H7 (cell line): Measurements from ENCODE around the gene JAK1. TPM values are rescaled to one million over a fixed set of nuclear protein-coding genes. Genes with fewer than 3 reads are reported as not detected.
"Not testable (repeated sequence)": the region's sequence is repeated elsewhere in the genome, so short reads cannot be mapped to it uniquely, and the experiment has no call there.

Experiments used
- DNase-seq: peaks from one replicate; pipeline ENCODE4 v3.0.0; 2012
- H3K27me3 ChIP-seq: 2 replicates; pipeline ENCODE4 v1.6.0; 2011; ENCODE audit warnings: mild to moderate bottlenecking, low read length; ENCODE audit not compliant: control insufficient read depth, insufficient read depth
- H3K36me3 ChIP-seq: replicated peaks from 2 replicates; pipeline ENCODE4 v1.5.1; 2011; ENCODE audit warnings: low read length; ENCODE audit not compliant: control insufficient read depth, insufficient read depth
- H3K4me3 ChIP-seq: 2 replicates; pipeline ENCODE4 v1.5.1; 2011; ENCODE audit warnings: low read depth, mild to moderate bottlenecking, control low read depth, low read length, moderate library complexity; ENCODE audit not compliant: insufficient read depth
- total RNA-seq: library from RNA; depleted of rRNA; stranded (reverse); fragments of >200 nt; shearing (Covaris generic); gene quantifications from 2 replicates; pipeline ENCODE4 v1.2.3, GENCODE V29; 2014

Gene JAK1
- total RNA-seq, 1 experiment from 2014 or later = 36.7 TPM

DNA sequence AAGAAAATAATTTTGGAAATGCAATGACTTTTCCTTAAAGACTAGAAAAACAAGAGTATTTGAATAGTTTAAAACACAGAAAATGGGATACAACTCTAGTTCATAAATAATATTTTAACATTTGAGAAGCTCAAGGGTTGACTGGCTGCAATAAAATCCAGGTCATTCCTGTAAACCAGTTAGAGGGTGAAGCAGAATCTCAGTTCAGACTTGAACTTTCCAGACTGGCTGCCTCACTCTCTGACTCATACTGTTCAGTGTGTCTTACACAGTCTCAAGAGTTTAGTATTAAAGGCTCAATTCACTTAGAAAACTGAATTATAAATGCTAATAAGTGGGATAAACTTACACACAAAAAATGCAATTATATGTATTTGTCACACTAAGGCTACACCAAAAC, 131.6 kb downstream of the JAK1 start:
- no peak overlapping the region for H3K4me3 ChIP-seq
- DNase-seq = no peak
- H3K36me3 ChIP-seq = peaks cover 6% of the 10 kb centered on the region
- no peaks in the 10 kb centered on the region for H3K27me3 ChIP-seq

DNA sequence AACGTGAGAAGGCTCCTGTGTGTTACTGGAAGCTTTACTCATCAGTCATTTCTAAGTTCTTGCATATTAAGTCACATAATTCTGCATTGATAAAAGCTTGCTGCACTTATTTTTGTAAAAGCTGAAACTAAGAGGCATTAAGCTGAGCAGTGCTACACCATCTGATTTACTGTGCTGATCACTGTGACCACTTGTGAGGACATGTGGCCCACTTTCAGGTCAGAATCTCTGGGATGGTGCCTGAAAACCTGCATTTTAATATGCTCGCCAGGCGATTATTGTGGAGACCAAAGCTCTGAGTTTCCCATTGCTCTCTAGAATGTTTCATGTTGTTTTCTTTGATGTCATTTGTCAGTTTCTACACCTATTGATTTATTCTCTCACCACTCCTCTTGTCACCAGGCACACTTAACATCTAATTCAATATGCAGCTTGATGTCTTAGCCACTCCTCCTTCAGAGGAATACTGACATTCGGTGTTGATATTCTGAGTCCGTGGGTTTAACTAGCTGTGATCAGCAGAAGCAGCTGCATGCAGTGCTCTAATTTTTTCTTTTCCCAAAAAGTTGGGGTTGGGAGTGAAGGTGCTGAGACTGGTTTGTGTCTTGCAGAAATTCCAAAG, 136.2 kb downstream of the JAK1 start:
- no peak for DNase-seq
- Histone ChIP-seq H3K4me3 (no peak overlapping the region), H3K27me3 (no peaks in the 10 kb centered on the region), H3K36me3 (no peaks in the 10 kb centered on the region)

DNA sequence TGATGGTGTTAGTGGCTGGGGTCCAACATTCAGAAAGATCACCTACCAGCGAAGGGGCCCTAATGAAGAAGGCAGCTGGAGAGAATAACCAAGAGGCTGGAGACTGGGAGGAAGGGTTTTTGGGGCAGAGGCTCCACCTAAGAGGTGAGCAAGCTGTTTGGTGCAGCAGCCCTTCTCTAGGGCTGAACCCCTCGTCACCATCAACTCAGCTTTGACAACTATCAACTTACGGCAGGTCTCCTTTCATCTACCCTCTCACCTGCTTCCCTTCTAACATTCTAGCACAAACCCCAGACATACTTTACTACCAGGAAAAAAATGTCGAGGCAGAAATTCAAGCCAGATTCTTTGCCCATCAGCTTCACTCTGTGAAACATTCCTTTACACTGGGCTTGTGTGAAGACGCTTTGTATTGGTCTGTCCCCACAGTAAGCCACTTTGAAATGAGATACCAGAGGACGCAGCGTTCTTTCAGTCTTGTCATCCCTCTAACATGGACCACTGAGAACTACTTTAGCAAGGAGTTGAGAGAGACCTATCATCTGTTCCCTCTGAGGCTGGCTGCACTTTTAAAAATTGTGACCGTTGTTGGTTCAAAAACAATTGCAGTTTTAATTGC, 136.8 kb downstream of the JAK1 start:
- peak; percentile 19 for DNase-seq
- no peak overlapping the region for H3K4me3 ChIP-seq
- H3K27me3 ChIP-seq = no peaks in the 10 kb centered on the region
- no peaks in the 10 kb centered on the region for H3K36me3 ChIP-seq

DNA sequence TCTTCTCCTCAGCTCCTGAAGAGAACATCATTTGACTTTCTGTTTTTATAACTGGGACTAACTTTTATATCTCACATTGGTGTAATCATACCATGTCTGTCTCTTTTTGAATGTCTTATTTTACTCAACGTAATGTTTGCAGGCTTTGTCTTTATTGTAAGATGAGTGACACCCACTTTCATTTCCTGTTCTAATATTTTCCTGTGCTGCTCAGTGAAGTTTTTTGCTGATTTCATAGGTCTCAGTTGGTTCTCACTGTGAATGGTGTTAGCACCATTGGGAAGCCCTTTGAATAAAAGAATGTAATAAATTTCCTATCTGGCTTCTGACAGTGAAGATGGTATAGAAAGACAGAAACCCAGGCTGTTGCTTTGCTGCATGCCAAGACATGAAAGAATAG, 137.5 kb downstream of the JAK1 start:
- Histone ChIP-seq H3K36me3 (no peaks in the 10 kb centered on the region), H3K4me3 (no peak overlapping the region), H3K27me3 (no peaks in the 10 kb centered on the region)
- no peak for DNase-seq

DNA sequence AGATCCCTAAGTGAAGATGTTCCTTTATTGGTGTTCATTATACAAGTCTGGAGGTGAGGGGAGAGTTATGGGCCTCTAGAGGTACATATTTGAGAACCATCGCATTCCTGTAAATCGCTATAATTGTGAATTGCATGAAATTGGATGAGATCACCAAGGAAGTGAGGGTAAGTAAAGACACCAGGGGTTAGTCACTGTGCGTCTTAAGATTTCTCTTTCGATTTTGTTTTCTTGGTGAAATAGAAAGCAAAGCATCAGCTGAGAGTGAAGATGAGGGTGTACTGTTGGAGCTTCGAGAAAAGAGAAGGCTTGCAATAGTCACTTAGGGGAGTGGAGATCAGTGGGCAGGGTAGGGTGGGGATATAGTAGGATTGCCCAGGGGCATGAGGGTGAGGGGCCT, 139.4 kb downstream of the JAK1 start:
- Histone ChIP-seq H3K4me3 (no peak overlapping the region), H3K36me3 (no peaks in the 10 kb centered on the region), H3K27me3 (no peaks in the 10 kb centered on the region)
- DNase-seq = no peak

DNA sequence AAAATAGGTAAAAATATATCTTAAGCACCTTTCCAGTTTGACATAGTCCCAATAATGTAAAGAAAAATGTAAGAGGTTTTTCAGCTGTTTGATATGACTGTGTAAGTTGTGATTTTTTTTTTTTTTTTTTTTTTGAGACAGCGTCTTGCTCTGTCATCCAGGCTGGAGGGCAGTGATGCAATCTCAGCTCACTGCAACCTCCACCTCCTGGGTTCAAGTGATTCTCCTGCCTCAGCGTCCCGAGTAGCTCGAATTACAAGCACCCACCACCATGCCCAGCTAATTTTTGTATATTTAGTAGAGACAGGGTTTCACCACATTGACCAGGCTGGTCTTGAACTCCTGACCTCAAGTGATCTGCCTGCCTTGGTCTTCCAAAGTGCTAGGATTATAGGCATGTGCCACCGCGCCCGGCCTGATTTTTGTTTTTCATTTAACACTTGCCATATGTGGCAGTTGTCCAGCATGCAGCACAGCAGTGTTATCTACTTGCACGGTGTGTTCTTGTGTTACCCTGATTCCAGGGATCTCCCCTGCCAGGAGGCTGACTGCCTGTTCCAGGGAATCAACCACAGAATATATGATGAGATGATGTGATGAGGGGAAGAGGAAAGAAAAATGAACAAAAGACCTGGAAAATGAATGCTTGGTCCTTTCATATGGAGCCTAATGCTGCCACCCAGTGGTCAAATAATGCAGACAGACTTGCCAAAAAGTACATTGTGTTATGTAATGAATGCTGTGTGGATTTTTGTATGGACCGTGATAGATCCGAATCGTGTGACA, 142.5 kb downstream of the JAK1 start:
- Histone ChIP-seq H3K36me3 (no peaks in the 10 kb centered on the region), H3K4me3 (no peak overlapping the region), H3K27me3 (no peaks in the 10 kb centered on the region)
- peak; percentile 41 for DNase-seq

DNA sequence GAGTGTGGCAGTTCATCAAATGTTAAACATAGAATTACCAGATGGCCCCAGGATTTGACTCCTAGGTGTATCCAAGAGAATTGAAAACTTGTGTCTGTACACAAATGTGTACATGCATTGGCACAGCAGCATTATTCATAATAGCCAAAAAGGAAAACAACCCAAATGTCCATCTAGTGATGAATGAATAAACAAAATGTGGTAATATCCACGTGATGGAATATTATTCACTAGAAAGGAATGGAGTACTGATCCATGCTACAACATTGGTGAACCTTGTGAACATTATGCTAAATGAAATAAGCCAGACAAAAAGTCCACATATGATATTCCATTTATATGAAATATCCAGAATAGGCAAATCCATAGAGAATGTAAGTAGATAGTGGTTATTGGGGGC, 143.7 kb downstream of the JAK1 start:
- H3K36me3 ChIP-seq = no peaks in the 10 kb centered on the region
- H3K4me3 ChIP-seq = no peak overlapping the region

DNA sequence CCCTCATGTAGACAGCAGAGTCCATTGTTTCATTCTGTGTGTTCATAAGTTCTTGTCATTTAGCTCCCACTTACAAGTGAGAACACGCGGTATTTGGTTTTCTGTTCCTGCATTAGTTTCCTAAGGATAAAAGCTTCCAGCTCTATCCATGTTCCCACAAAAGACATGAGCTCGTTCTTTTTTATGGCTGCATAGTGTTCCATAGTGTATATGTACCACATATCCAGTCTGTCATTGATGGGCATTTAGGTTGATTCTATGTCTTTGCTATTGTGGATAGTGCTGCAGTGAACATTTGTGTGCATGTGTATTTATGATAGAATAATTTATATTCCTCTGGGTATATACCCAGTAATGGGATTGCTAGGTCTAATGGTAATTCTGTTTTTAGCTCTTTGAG, 145.8 kb downstream of the JAK1 start:
- H3K4me3 ChIP-seq, H3K27me3 ChIP-seq, DNase-seq, H3K36me3 ChIP-seq: not testable (repeated sequence)

More for the DNA sequence above, 143.7 kb downstream of the JAK1 start:
- no peak for DNase-seq
- H3K27me3 ChIP-seq = no peaks in the 10 kb centered on the region

DNA sequence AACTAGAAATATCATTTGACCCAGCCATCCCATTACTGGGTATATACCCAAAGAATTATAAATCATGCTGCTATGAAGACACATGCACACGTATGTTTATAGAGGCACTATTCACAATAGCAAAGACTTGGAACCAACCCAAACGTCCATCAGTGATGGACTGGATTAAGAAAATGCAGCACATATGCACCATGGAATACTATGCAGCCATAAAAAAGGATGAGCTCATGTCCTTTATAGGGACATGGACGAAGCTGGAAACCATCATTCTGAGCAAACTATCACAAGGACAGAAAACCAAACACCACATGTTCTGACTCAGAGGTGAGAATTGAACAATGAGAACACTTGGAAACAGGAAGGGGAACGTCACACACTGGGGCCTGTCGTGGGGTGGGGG, 149.0 kb downstream of the JAK1 start:
- not testable (repeated sequence) for H3K36me3 ChIP-seq, H3K27me3 ChIP-seq, H3K4me3 ChIP-seq, DNase-seq

DNA sequence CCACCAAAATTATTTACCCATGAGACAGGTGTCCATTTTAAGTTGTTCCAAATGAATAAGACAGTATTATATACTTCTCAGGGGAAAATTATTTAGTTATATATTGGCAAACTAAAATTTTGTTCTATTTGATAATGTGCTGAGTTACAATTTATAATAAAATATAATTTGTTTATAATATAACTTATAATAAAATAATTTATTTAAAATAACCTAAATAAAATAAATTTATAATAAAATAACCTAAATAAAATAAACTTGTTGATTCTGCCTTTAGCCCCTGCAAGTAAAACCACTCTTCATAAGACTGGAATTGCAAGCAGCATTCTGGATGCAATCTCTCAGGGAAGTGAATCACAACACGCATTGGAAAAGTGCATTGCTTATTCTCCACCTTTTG, 151.9 kb downstream of the JAK1 start:
- H3K4me3 ChIP-seq = no peak overlapping the region
- H3K27me3 ChIP-seq = no peaks in the 10 kb centered on the region
- DNase-seq = no peak
- H3K36me3 ChIP-seq = no peaks in the 10 kb centered on the region

DNA sequence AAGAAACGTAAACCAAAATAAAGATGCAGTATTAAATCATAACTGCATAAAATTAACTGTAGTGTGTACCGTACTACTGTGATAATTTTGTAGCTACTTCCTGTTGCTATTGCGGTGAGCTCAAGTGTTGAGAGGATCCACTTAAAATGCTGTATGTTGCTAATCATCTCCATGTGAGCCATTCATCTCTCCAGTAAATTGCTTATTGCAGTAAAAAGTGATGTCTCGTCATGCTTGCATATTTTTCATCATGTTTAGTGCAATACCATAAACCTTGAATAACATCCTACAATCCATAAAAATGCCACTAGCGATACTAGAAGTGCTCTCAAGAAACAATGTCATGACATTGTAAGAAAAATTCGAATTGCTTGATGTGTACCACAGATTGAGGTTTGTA, 155.2 kb downstream of the JAK1 start:
- no peaks in the 10 kb centered on the region for H3K27me3 ChIP-seq
- H3K36me3 ChIP-seq = no peaks in the 10 kb centered on the region
- no peak for DNase-seq
- H3K4me3 ChIP-seq = no peak overlapping the region

DNA sequence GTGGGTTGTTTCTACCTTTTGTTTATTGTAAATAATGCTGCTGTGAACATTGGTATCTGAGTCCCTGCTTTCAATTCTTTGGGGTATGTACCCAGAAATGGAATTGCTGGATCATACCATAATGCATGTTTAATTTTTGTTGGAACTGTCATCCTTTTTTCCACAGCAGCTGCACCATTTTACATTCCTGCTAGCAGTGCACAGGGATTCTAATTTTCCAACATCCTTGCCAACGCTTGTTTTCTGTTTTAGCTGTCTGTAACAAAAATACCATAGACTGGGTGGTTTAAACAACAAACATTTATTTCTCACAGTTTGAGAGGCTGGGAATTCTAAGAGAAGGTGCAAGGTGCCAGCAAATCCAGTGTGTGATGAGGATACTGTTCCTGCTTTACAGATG, 156.3 kb downstream of the JAK1 start:
- no peak overlapping the region for H3K4me3 ChIP-seq
- no peaks in the 10 kb centered on the region for H3K27me3 ChIP-seq
- H3K36me3 ChIP-seq = no peaks in the 10 kb centered on the region
- DNase-seq = no peak

DNA sequence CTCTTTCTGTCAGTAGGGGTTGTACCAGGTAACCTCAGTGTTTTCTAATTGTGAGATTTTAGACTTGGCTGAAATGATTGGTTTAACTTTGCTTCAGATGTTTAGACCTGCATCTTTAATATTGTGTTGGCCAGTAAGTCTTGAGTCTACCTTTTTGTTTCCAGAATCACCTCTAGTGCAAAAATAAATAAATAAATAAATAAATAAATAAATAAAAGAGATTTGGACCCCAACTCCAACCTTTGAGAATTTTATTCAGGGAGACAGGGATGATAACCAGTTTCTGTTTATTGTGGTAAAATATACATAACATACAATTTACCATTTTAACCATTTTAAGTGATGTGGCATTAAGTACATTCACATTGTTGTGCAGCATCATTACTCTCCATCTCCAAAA, 157.0 kb downstream of the JAK1 start:
- DNase-seq = no peak
- no peaks in the 10 kb centered on the region for H3K27me3 ChIP-seq
- no peaks in the 10 kb centered on the region for H3K36me3 ChIP-seq
- no peak overlapping the region for H3K4me3 ChIP-seq

DNA sequence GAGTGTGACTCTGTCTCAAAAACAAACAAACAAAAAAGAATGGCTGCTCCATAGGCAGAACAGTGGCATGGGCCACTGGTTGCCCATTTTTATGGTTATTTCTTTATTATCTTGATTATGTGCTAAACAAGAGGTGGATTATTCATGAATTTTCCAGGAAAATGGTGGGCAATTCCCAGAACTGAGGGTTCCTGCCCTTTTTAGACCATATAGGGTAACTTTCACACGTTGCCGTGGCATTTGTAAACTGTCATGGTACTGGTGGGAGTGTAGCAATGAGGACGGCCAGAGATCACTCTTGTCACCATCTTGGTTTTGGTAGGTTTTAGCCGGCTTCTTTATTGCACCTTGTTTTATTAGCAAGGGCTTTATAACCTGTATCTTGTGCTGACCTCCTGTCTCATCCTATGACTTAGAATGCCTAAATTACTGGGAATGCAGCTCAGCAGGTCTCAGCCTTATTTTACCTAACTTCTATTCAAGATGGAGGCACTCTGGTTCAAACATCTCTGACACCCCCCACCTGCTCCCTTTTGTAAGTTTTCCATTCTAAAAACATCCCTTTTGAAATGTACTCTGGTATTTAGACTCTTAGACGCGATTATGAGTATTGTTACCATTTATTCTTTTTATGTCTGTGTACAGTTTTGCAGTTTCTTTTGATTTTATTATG, 164.4 kb downstream of the JAK1 start:
- no peaks in the 10 kb centered on the region for H3K27me3 ChIP-seq
- H3K4me3 ChIP-seq = no peak overlapping the region
- H3K36me3 ChIP-seq = no peaks in the 10 kb centered on the region
- no peak for DNase-seq

DNA sequence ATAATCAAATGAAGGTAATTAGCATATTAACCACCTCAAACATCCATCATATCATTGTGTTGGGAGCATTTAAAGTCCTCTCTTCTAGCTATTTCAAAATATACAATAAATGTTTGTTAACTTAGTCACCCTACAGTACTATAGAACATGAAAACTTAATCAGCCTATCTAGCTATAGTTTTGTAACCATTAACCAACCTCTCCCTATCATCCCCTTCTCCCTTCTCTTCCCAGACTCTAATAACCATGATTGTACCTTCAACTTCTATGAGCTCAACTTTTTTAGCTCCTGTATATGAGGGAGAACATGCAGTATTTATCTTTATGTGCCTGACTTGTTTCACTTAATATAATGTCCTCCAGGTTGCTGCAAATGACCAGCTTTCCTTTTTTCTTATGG, 167.5 kb downstream of the JAK1 start:
- H3K4me3 ChIP-seq = no peak overlapping the region
- H3K36me3 ChIP-seq = no peaks in the 10 kb centered on the region
- H3K27me3 ChIP-seq = no peaks in the 10 kb centered on the region
- DNase-seq = no peak
